NCI-H2227 treated with DMSO at 0.1 percent for 48 hours (cell line): ENCODE measurements around the gene C2CD3.
A peak's percentile ranks its signal among the peaks of the same experiment; 100 is the strongest.
"Not testable (repeated sequence)": the region's sequence is repeated elsewhere in the genome, so short reads cannot be mapped to it uniquely, and the experiment has no call there.

Experiments
- DNase-seq: peaks from one replicate; lab custom pipeline; 2025; lab: John Stamatoyannopoulos, UW

The C2CD3 gene

DNA sequence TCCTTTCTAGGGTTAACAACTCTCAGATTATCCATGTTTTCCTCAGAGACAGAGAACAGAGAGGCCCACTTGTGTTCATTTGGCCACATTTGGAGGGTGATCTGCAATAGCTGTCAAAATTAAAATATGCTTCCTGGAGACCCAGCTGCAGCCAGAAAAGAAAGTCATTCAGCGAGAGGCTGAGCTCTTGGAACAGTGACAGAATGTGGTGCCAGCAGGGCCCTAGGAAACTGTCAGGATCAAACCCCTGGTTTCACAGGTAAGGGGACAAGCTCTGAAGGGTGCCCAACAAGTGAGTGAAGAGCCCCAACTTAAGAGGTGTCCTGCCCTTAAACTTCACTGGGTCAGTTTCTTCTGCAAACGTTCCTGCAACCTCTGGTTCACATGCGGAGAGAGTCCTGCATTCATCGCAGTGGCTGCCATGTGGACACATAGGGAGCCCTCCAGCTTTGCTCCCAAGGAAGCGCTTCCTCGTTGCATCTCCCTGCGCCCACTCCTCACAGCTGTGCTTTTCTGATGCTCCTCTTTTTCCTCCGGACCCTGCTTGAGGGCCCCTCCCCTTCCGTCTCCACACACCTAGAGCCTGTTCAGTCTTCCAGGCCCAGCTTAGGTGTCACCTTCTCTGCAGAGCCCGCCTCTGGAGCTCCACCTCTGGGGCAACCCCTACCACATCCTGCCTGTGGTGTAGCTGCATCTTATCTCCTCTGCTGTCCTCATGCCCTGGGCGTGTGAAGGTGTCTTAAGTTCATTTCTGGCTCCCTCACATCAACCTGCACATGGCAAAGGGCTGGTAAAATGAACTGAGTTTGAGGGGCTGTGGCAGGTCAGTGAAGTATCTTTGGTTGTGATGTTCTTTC is 165.8 kb downstream of the C2CD3 start:
- DNase-seq = no peak

- no peak for DNase-seq
These were observed 166.6 kb downstream of the C2CD3 start for GRCh38 chr11:74004046-74004695.

- DNase-seq = no peak
These were observed 168.0 kb downstream of the C2CD3 start for GRCh38 chr11:74002832-74003231.

- no peak for DNase-seq
These were observed 168.9 kb downstream of the C2CD3 start for GRCh38 chr11:74001822-74002286.

GRCh38 chr11:74000307-74001133 is 170.3 kb downstream of the C2CD3 start:
- DNase-seq = no peak

- DNase-seq = no peak
These were observed 171.1 kb downstream of the C2CD3 start for GRCh38 chr11:73999581-74000306.

DNA sequence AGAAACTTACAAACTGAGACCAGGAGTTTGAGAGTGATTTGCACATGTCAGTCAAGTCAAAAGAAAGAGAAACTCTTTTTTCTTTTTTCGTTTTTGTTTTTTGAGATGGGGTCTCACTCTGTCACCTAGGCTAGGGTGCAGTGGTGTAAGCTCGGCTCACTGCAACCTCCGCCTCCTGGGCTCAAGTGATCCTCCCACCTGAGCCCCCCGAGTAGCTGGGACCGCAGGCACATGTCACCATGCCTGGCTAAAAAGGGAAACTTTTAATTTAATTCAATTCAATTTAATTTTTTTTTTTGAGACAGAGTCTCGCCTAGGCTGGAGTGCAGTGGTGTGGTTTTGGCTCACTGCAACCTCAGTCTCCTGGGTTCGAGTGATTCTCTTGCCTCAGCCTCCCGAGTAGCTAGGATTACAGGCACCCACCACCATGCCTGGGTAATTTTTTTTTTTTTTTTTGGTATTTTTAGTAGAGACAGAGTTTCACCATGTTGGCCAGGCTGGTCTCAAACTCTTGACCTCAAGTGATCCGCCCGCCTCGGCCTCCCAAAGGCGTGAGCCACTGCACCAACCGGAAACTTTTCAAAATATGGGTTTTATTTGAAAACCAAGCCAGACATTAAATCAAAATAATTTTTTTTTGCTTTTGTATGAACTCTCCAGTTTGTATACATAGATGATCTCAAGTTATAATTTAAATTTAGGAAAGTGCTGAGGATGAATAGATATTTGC is 171.8 kb downstream of the C2CD3 start:
- DNase-seq = no peak

- no peak for DNase-seq
These were observed 173.6 kb downstream of the C2CD3 start for GRCh38 chr11:73997120-73997770.

DNA sequence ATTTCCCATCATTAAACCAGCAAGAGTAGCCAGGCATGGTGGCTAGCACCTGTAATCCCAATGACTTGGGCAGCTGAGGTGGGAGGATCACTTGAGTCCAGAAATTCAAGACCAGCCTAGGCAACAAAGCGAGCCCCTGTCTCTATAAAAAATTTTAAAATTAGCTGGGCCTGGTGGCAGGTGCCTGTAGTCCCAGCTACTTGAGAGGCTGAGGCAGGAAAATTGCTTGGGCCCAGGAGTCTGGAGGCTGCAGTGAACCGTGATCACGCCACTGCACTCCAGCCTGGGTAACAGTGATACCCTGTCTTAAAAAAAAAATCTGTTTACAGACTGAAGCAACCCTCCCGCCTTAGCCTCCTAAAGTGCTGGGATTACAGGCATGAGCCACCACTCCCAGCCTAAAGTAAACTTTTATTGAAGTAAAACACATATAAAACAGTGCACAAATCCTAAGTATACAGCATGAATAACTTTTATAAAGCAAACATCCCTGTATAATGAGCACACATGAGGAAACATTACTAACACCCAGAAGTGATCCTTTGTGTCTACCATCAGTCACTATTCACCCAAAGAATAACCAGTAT is 174.5 kb downstream of the C2CD3 start:
- no peak for DNase-seq

DNA sequence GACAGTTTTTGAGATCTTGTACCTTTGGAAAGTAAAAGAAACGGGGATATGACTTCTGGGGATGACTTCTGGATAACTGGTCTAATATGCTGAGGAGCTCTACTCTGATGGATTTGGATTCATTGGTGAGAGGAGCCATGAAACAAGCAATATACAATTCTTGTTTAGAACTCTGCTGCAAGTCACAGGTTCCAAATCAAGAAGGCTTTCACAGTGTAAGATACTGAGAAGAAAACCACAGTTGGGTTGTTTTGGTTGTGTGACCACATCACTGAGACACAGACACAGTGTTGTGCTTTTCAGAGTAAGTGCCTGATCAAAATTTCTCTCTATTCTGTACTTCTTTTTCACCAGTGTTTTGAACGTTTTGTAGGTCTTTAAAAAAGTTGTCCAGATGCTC is 175.1 kb downstream of the C2CD3 start:
- no peak for DNase-seq

DNA sequence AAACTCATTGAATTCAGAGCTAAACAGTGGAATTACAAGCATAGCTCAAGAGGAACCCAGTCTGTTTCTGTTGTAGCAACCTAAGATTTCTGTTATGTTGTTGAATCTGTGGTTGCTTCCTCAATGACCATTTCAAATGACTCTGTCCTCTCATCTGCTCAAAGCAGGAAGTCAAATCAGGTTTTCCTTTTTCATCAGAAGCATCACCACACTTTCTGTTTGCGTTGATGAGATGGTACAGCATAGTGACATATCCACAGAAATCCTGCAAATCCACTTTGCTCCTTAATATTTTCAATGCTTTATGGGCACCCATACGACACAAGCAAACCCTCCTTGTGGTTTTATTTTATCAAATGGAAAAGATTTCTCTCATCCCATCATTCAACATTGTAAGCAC is 175.6 kb downstream of the C2CD3 start:
- no peak for DNase-seq

- no peak for DNase-seq
These were observed 179.3 kb downstream of the C2CD3 start for GRCh38 chr11:73991471-73992006.

DNA sequence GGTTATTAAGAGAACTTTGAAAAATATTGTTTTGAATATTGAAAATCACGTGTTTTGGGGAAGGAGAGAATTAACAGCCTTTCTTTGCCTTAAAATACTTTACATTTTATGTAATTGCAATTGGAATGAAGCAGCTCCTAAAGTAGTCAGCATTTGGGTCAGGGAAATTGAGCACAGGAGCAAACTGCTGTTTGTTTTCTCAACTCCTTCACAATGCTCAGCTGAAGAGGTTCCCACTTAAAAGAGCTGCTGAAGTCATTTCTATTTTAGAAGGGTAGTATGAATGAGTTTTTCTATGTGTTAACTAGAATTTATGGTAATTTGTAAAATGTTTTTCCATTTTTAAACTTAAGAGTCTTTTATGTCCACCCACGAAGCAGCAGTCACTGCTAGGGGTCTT is 180.1 kb downstream of the C2CD3 start:
- DNase-seq = no peak

DNA sequence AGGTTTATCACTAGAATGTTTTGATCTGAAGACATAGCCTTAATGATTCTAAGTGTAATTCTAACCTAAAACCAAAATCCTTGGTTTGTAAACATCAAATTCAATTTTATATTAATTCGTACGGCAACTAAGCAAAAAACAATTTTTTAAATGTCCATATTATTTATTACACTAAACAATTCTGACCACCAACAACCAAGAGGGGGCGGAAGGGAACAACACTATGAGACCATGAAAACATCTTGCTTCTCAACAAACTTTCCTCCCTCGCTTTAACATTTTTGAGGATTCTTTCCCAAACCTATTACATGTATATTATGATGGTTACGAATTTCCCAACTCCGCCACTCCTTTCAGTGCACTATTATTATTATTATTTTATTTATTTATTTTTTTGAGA is 181.6 kb downstream of the C2CD3 start:
- DNase-seq = no peak

GRCh38 chr11:73988227-73988626 is 182.6 kb downstream of the C2CD3 start:
- DNase-seq = no peak

DNA sequence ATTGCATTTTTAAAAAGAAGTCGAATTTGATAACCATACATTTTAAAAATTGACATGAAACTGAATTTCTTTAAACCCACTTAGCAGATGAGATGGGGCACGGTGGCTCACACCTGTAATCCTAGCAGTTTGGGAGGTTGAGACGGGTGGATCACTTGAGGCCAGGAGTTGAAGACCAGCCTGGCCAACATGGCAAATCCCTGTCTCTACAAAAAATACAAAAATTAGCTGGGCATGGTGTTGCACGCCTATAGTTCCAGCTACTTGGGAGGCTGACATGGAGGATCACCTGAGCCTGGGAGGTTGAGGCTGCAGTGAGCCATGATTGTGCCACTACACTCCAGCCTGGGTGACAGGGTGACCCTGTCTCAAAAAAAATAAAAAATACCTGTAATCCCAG is 185.1 kb downstream of the C2CD3 start:
- not testable (repeated sequence) for DNase-seq

DNA sequence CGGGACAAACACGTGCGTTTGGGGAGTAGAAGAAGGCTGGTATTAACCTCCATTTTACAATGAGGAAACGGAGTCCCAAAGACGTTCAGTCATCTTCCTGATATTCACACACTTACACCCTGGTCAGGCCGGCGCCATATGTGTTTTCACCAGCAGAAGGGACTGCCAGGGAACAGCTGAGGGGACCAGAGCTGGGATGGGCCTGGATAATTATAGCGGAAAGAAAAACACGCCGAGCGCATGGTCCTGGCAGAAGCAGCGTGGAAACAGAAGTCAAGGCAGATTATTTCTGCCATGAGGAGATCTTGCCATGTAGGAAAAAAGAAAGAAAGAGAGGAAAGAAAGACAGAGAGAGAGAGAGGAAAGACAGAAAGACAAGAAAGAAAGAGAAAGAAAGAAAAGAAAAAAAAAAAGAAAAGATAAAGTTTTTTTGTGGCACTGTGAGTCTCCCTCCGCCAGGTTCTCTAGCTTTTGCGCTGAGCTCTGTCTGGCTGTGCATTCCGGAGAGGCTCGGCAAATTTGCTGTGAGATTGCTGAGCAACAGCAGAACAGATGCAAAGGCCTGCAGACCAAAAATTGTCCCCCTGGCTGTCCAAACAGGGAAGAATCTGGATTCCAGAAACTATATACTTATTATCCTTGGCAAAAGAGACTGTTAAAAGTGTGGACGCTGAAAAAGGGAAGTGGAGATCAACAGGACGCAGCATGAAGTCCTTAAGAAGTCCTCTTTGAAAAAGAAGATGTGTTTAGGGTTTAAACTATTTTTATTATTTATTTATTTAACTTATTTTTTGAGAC is 186.9 kb downstream of the C2CD3 start:
- peak; percentile 51 for DNase-seq

GRCh38 chr11:73982990-73983740 is 187.6 kb downstream of the C2CD3 start:
- DNase-seq = peak; percentile 93
